PC-3 (cell line): ENCODE measurements around the gene GLI3. TPM values are rescaled to one million over a fixed set of nuclear protein-coding genes. Genes with fewer than 3 reads are reported as not detected.

Source experiments
- ATAC-seq: fragments of 200-7000 bp; cut with Tn5 transposase; 2 replicates; pipeline ENCODE4 v1.9.1; 2020; ENCODE audit warnings: mild to moderate bottlenecking, moderate library complexity
- BruUV-seq: library from RNA; stranded (reverse); fragments of 400-500 nt; replicated peaks from 2 replicates; lab custom pipeline; 2021; lab: Mats Ljungman, UMichigan
- CTCF ChIA-PET: fragments of 300-600 bp; sonication (Branson Sonifier 250); formaldehyde crosslinking; loops from one replicate; lab custom pipeline; 2022; ENCODE audit warnings: antibody characterized with exemption; lab: Charles Lee
- POLR2A ChIA-PET: fragments of 300-600 bp; sonication (Branson Sonifier 250); formaldehyde crosslinking; loops from one replicate; lab custom pipeline; 2022; ENCODE audit warnings: antibody characterized with exemption; ENCODE audit not compliant: unreplicated experiment; lab: Charles Lee
- DNase-seq: peaks from one replicate; pipeline ENCODE4 v3.0.0-alpha.2; 2015
- H2AFZ ChIP-seq: fragments of 300-600 bp; sonication (generic); 2 replicates; pipeline ENCODE4 v1.6.0; 2016; ENCODE audit warnings: antibody characterized with exemption, low read length
- H3F3A ChIP-seq: fragments of 300-600 bp; sonication (generic); one replicate; pipeline ENCODE4 v1.6.0; 2017; ENCODE audit warnings: antibody characterized with exemption, low read length, control low read depth, mild to moderate bottlenecking; ENCODE audit not compliant: unreplicated experiment
- H3K27ac ChIP-seq: fragments of 300-600 bp; sonication (generic); 2 replicates; pipeline ENCODE4 v1.5.1; 2016; ENCODE audit warnings: mild to moderate bottlenecking, low read length
- H3K27me3 ChIP-seq: fragments of 300-600 bp; sonication (generic); 2 replicates; pipeline ENCODE4 v1.6.1; 2016; ENCODE audit warnings: low read length, mixed read lengths
- H3K36me3 ChIP-seq: fragments of 300-600 bp; sonication (generic); 2 replicates; pipeline ENCODE4 v1.6.1; 2016; ENCODE audit warnings: low read depth, mixed run types, low read length, mixed read lengths
- H3K4me1 ChIP-seq: fragments of 300-600 bp; sonication (generic); 2 replicates; pipeline ENCODE4 v1.5.1; 2016; ENCODE audit warnings: low read length; ENCODE audit not compliant: insufficient read depth
- H3K4me2 ChIP-seq: fragments of 300-600 bp; sonication (generic); 2 replicates; pipeline ENCODE4 v1.6.0; 2016; ENCODE audit warnings: low read length
- H3K4me3 ChIP-seq: fragments of 300-600 bp; sonication (generic); 2 replicates; pipeline ENCODE4 v1.5.1; 2016; ENCODE audit warnings: mild to moderate bottlenecking, low read length, mixed read lengths
- H3K79me2 ChIP-seq: fragments of 300-600 bp; sonication (generic); 2 replicates; pipeline ENCODE4 v1.6.1; 2017; ENCODE audit warnings: low read length, mixed read lengths
- H3K9ac ChIP-seq: fragments of 300-600 bp; sonication (generic); 2 replicates; pipeline ENCODE4 v1.6.0; 2016; ENCODE audit warnings: mild to moderate bottlenecking, low read length
- H3K9me2 ChIP-seq: fragments of 300-600 bp; sonication (generic); replicated peaks from 2 replicates; pipeline ENCODE4 v1.6.1; 2016; ENCODE audit warnings: mixed run types, low read length, mixed read lengths
- H3K9me3 ChIP-seq: fragments of 300-600 bp; sonication (generic); 2 replicates; pipeline ENCODE4 v1.6.1; 2016; ENCODE audit warnings: low read length, mixed read lengths
- H4K20me1 ChIP-seq: fragments of 300-600 bp; sonication (generic); 2 replicates; pipeline ENCODE4 v1.6.1; 2016; ENCODE audit warnings: low read length, mixed read lengths
- EZH2 ChIP-seq: fragments of 300-600 bp; sonication (generic); IDR thresholded peaks from one replicate; pipeline ENCODE4 v1.6.1; 2017; ENCODE audit warnings: antibody characterized with exemption, mild to moderate bottlenecking, low read length; ENCODE audit not compliant: unreplicated experiment
- EZH2phosphoT487 ChIP-seq: fragments of 300-600 bp; sonication (generic); IDR thresholded peaks from 2 replicates; pipeline ENCODE4 v1.6.1; 2018; ENCODE audit warnings: mild to moderate bottlenecking, antibody characterized with exemption, low read length, borderline replicate concordance
- intact Hi-C: fragments of 100-400 bp; cut with micrococcal nuclease; formaldehyde crosslinking; loops from 2 replicates; pipeline ENCODE4 v1.9.0; 2023
- total RNA-seq: library from RNA; depleted of rRNA; stranded (reverse); fragments of >200 nt; gene quantifications from 2 replicates; pipeline ENCODE4 v1.2.3, GENCODE V29; 2014
- TF ChIP-seq, protein P1 (sequence below): fragments of 300-600 bp; sonication (generic); conservative IDR thresholded peaks from 2 replicates; pipeline ENCODE4 v1.5.1; 2017; ENCODE audit warnings: antibody characterized with exemption, low read depth, mild to moderate bottlenecking, low read length

GLI3 gene
- total RNA-seq, 1 experiment from 2014 or later: 3.5 TPM

- Histone ChIP-seq H4K20me1 (no peaks in the 10 kb centered on the region), H3F3A (peaks cover 10% of the 10 kb centered on the region), H3K79me2 (no peaks in the 10 kb centered on the region), H3K4me2 (no peak overlapping the region), H3K27ac (no peak overlapping the region), H3K9me2 (no peaks in the 10 kb centered on the region), H3K27me3 (no peaks in the 10 kb centered on the region), H3K36me3 (no peaks in the 10 kb centered on the region), H2AFZ (no peak overlapping the region), H3K9ac (no peak overlapping the region), H3K4me3 (no peak overlapping the region), H3K4me1 (peaks cover 77% of the 10 kb centered on the region), H3K9me3 (no peaks in the 10 kb centered on the region)
- ChIA-PET POLR2A (no interaction called here), CTCF (no interaction called here)
- DNase-seq (no peak), ATAC-seq (no peak)
- BruUV-seq: no TSS peak
- intact Hi-C loops: loop anchor here (10.0 kb wide), 1 partner anchor 110 kb away; no protein-coding TSS in a partner anchor
- TF ChIP-seq EZH2phosphoT487 (no peak), EZH2 (no peak)
- TF ChIP-seq, protein P1, sequence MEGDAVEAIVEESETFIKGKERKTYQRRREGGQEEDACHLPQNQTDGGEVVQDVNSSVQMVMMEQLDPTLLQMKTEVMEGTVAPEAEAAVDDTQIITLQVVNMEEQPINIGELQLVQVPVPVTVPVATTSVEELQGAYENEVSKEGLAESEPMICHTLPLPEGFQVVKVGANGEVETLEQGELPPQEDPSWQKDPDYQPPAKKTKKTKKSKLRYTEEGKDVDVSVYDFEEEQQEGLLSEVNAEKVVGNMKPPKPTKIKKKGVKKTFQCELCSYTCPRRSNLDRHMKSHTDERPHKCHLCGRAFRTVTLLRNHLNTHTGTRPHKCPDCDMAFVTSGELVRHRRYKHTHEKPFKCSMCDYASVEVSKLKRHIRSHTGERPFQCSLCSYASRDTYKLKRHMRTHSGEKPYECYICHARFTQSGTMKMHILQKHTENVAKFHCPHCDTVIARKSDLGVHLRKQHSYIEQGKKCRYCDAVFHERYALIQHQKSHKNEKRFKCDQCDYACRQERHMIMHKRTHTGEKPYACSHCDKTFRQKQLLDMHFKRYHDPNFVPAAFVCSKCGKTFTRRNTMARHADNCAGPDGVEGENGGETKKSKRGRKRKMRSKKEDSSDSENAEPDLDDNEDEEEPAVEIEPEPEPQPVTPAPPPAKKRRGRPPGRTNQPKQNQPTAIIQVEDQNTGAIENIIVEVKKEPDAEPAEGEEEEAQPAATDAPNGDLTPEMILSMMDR: no peak
Observed at GRCh38 chr7:41994746-41995110, 242.3 kb downstream of the GLI3 start.

DNA sequence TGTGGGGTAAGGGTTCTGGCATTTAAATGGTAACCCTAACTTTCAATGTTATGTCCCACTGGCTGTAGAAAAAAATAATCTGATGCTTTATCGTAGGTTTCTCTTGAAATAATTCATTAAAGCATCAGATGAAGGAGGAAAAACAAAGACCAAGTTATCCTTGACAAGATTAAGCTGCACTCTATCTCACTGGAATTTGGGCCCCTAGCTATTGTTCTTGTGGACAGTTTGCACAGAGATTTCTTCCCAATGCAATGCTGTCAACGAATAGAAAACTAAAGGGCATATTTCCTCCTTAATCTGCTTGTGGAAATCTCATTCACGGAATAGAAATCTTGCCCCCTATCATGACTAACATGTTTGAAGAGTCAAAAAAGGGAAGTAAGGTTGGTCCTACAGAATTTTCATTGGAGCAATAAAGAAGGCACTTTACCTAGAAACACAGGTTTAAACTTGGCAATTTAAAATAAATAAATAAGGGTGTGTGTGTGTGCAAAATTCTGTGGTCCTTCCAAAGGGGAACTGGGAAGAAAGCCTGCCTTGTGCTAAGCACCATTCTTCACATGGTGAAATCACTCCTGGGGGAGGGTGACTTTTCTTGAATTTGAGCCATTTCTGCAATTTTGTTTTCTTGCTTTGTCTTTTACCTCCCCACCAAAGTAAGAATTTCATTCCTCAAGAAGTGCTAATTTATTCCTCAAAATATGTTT is 242.8 kb downstream of the GLI3 start:
- TF ChIP-seq EZH2: no peak
- no peak for TF ChIP-seq EZH2phosphoT487
- Histone ChIP-seq H3K9ac (no peak overlapping the region), H3K4me2 (no peak overlapping the region), H3K27me3 (no peaks in the 10 kb centered on the region), H3K9me3 (no peaks in the 10 kb centered on the region), H3K4me1 (peaks cover 72% of the 10 kb centered on the region), H3K27ac (no peak overlapping the region), H2AFZ (no peak overlapping the region), H4K20me1 (no peaks in the 10 kb centered on the region), H3K36me3 (no peaks in the 10 kb centered on the region), H3K9me2 (no peaks in the 10 kb centered on the region), H3K79me2 (no peaks in the 10 kb centered on the region), H3K4me3 (no peak overlapping the region), H3F3A (peaks cover 10% of the 10 kb centered on the region)
- intact Hi-C loops: loop anchor here (10.0 kb wide), 1 partner anchor 111 kb away; no protein-coding TSS in a partner anchor
- ATAC-seq: no peak
- CTCF ChIA-PET: no interaction called here
- peak; percentile 34 for DNase-seq
- POLR2A ChIA-PET: no interaction called here
- BruUV-seq: no TSS peak

DNA sequence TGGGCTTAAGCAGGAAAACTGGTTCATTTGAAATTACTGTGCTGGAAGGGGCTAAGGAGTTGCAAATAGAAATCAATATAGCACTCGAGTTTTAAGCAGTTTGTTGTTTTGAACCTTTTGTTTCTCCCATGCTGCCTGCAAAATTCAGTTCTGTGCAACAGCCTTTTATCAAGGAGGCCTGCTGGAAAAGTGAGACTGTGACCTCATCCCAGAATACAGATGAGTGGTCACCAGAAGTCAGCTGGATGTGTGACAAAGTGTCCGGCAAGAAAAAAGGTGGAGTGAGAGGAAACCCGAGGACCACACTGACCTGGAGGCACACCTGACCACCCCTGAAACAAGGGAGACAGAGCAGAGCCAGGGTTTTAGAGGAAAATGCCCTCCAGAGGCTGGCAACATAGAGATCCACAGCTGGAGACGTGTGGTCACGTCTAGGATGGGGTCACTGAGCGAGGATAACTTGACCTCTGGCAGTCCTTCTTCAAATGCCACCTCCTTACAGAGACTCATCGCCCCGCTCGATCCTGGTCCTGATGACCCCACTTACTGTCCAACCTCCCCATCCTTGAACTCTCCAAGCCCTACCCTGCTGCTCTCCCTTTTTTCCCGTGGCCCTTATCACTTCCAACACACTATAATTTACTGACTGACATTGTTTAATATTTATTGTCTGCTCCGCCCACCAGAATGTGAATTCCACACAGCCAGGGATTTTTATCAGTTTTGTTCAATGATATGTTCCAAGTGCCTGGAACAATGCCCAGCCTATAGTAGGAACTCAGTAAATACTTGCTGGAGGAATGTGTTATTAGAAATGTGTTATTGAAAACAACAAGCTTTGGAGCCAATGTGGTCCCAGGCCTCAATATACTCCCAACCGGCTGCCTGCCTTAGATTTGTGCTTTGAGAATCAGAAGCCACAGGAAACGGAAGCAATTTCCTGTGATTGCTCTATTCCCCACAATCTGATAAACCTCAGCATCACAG is 243.8 kb downstream of the GLI3 start:
- no TSS peak for BruUV-seq
- Histone ChIP-seq H3K27me3 (no peaks in the 10 kb centered on the region), H3K4me3 (no peak overlapping the region), H3F3A (peaks cover 10% of the 10 kb centered on the region), H3K27ac (no peak overlapping the region), H3K36me3 (no peaks in the 10 kb centered on the region), H3K4me1 (peaks cover 62% of the 10 kb centered on the region), H3K9me2 (no peaks in the 10 kb centered on the region), H3K4me2 (no peak overlapping the region), H2AFZ (no peak overlapping the region), H3K9ac (no peak overlapping the region), H3K79me2 (no peaks in the 10 kb centered on the region), H4K20me1 (no peaks in the 10 kb centered on the region), H3K9me3 (no peaks in the 10 kb centered on the region)
- ATAC-seq (no peak), DNase-seq (no peak)
- ChIA-PET CTCF (no interaction called here), POLR2A (no interaction called here)
- intact Hi-C loops: loop anchor here (10.0 kb wide), 1 partner anchor 112 kb away; no protein-coding TSS in a partner anchor
- TF ChIP-seq, protein P1: no peak
- TF ChIP-seq EZH2phosphoT487 (no peak), EZH2 (no peak)
